ENCODE results near the gene CDH23.

Gene CDH23

DNA sequence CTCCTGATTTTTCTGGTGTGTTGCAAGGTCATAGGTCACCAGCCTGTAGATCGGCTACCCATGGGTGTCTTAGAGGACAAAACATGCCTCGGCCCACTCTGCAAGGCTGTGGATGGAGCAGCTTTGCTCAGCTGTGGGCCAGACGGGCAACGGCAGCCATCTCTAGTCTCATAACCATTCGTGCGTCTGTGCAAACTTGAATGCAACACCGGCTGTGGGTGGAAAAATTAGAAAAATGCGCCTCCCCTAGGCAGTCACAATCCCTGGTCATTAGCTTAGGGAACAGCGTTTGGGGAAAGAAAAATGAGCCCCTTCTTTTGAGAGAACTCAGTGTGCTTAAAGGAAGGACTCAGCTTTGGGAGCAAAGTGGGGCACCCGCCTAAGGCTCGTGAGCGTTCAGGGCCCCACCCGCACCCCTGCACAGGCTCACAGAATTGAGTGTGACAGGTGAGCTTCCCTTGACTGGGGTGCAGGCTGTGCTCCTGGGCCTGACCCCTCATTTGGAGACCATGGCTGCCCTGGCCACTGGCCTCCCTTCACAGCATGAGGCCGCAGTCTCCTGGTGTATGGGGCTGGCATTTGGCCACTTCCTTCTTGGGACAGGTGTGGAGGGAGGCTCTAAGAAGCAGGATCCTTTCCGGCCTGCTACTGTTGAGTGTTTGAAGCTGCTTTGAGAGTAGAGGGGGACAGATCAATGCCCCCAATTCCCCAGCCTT, 174.9 kb downstream of the CDH23 start:
- TF ChIP-seq, protein P1, sequence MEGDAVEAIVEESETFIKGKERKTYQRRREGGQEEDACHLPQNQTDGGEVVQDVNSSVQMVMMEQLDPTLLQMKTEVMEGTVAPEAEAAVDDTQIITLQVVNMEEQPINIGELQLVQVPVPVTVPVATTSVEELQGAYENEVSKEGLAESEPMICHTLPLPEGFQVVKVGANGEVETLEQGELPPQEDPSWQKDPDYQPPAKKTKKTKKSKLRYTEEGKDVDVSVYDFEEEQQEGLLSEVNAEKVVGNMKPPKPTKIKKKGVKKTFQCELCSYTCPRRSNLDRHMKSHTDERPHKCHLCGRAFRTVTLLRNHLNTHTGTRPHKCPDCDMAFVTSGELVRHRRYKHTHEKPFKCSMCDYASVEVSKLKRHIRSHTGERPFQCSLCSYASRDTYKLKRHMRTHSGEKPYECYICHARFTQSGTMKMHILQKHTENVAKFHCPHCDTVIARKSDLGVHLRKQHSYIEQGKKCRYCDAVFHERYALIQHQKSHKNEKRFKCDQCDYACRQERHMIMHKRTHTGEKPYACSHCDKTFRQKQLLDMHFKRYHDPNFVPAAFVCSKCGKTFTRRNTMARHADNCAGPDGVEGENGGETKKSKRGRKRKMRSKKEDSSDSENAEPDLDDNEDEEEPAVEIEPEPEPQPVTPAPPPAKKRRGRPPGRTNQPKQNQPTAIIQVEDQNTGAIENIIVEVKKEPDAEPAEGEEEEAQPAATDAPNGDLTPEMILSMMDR (conservative IDR thresholded peaks at IDR 0.05; ENCODE audit: low read depth, low read length) = no peak
- DNase-seq (ENCODE audit: low read depth) = no peak
- H3K4me3 ChIP-seq (ENCODE audit: low read length) = no peak overlapping the region

DNA sequence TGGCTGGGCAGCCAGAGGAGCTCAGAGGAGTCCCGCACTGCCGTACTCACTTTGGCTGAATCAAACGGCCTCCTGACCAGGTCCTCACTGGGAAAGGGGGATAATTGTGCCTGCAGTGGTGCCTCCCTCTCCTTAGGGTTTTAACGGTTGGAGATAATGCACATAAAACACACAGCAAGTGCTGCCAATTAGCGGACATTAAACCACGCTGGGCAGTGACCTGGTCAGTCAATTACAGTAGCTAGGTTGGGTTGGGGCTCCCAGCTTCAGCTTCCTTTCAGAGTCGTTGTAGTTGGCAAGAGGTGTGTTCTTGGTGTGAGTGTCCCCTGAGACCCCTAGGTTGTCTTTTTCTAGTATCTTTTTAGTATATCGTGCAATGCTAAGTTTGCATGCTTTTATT, 176.2 kb downstream of the CDH23 start:
- TF ChIP-seq, protein P1 (conservative IDR thresholded peaks at IDR 0.05; ENCODE audit: low read depth, low read length) = no peak
- no peak for DNase-seq (ENCODE audit: low read depth)
- H3K4me3 ChIP-seq (ENCODE audit: low read length) = no peak overlapping the region

DNA sequence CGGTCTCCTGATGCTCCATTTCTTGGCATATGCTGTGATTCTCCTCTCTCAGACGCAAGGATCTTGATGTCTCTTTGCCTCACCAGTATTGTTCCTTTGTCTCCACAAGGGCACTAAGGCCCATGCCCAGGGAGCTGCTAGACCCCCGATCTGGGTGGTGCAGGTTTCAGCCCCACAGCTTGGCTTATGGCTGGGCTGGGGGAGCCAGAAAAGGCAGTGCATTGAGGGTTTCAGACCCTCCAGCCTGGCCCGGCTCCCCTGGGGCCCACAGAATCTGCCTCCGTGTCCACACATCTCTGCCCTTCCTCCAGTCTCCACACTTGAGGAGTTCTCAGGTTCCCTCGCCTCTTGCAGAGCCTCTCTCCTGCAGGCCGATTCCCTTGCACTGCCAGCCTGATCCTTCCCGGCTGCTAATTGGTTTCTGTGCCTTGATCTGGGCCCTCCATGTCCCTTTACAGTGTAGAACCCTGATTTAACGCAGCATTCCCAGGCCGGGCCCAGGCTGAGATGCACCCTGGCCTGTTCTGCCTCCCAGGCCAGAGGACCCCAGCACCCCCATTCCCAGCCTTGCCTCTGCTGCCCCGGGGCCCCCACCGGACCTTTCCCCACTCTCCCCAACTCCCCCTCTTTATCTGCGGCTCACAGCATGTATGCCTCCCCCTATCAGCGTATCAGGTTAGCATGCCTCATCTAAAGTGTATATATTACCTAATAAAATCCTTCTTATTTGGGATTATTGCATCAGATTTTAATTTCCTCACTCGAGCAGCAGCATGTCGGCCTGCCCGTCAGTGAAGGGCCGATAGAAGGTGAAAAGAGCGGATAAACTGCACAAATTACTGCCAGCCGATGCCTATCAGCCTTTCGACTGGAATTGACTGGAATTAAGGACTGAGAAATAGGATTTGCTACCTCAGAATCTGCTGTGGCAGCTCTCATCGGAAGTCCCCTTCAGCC, 177.1 kb downstream of the CDH23 start:
- no peak overlapping the region for H3K4me3 ChIP-seq (ENCODE audit: low read length)
- TF ChIP-seq, protein P1 (conservative IDR thresholded peaks at IDR 0.05; ENCODE audit: low read depth, low read length) = no peak
- DNase-seq (ENCODE audit: low read depth) = no peak

DNA sequence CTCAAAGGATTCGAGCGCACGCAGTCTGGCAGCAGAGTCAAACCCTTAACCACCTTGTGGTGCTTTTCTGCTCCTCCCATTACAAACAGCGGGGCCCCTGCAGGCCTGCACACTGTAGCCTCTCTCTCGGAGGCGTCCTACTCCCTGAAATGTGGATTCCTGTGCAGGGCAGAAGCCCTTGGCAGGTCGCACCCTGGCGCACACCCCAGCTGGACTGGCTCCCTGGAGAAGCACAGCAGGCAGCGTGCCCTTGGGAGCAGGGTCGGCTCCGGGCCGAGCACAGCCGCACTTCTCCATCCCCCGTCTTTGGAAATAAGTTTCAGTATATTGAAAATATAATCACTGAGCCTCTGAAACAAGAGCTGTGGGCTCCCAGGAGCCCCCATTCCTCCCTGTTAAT, 178.7 kb downstream of the CDH23 start:
- TF ChIP-seq, protein P1 (conservative IDR thresholded peaks at IDR 0.05; ENCODE audit: low read depth, low read length) = no peak
- DNase-seq (ENCODE audit: low read depth) = no peak

DNA sequence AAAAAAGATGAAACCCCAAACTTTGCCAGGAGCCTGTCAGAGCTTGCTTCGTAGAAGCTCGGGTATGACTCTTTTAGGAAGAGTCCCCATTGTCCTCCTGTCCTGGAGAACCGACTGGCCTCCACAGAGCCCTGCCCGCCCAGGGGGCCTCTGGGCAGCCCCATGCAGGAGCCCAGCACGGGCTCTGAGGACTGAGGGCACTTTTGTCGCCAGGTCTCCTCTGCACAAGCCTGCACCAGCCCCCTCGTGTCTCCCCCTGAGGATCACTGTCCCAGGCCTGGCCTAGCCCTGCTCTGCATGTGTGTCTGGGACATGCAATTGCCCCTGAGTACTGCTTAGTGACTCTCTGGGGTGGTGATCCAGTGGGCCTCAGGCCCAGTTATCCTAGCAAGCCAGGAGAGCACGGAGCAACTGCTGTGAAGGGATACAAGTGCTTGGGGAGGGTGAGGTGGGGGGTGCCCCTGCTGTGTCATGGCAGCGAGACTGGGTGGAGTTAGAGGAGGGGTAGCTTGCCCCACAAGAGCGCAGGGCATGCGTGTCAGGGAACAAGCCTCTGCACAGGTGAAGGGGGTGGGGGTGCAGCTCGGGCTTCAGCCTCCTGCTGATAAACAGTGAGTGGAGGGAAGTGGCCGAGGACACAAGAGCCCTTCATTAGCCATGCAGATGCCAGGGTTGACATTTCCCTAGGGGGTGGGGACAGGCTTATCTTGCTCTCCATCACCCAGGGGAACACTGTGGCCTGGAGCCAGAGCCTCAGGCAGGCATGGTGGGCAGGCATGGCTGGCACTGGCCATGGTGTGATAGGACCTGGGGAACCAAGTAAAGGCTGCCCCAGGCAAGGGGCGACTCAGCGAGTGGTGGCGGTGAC, 179.4 kb downstream of the CDH23 start:
- DNase-seq (ENCODE audit: low read depth) = no peak
- TF ChIP-seq, protein P1 (conservative IDR thresholded peaks at IDR 0.05; ENCODE audit: low read depth, low read length) = no peak
- no peak overlapping the region for H3K4me3 ChIP-seq (ENCODE audit: low read length)

More for the DNA sequence above, 178.7 kb downstream of the CDH23 start:
- H3K4me3 ChIP-seq (ENCODE audit: low read length) = no peak overlapping the region

DNA sequence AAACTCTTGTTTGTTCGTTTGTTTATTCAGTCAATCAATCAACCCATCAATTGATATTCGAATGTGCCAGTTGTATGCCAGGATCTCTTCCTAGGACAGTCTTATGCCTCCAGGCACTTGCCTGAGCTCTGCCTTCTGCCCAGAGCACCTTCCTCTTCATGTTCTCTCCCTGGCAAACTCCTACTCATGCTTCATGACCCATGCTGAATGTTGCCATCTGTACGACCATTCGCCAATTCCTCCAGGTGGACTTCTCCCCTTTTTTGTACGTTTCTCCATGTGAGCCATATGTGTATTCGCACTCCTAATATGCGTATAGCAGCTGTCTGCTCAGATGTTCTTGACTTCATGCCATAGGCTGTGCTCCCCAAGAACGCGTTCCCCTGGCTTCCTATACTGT, 180.1 kb downstream of the CDH23 start:
- no peak for DNase-seq (ENCODE audit: low read depth)
- no peak overlapping the region for H3K4me3 ChIP-seq (ENCODE audit: low read length)
- TF ChIP-seq, protein P1 (conservative IDR thresholded peaks at IDR 0.05; ENCODE audit: low read depth, low read length) = no peak

All from retinal pigment epithelial cell (primary cell).